ENCODE data around the gene CRYL1.

- TF ChIP-seq EZH2 (IDR thresholded peaks at IDR 0.05; ENCODE audit: insufficient read depth, poor library complexity, severe bottlenecking) (no peak), EZH2phosphoT487 (IDR thresholded peaks at IDR 0.05; ENCODE audit: insufficient read depth, low read depth) (no peak)
Measured at GRCh38 chr13:20394169-20394501, 131.5 kb downstream of the CRYL1 start.

Data from GM23248 (cell line).